Left ventricle myocardium inferior (tissue), 1 donor: ENCODE results near the gene TXN2. TPM values are rescaled to one million over a fixed set of nuclear protein-coding genes. Genes with fewer than 3 reads are reported as not detected.

Experiments used
- DNase-seq: peaks from one replicate; pipeline ENCODE4 v3.0.0-alpha.2; 2020
- H3K27ac ChIP-seq: fragments of 200-600 bp; replicated peaks from 2 replicates; pipeline ENCODE4 v1.8.0; 2021
- H3K27me3 ChIP-seq: fragments of 200-600 bp; 2 replicates; pipeline ENCODE4 v1.8.0; 2021; ENCODE audit warnings: low read depth
- H3K36me3 ChIP-seq: fragments of 200-600 bp; 2 replicates; pipeline ENCODE4 v1.8.0; 2021
- H3K4me1 ChIP-seq: fragments of 200-600 bp; 2 replicates; pipeline ENCODE4 v1.8.0; 2021
- H3K4me3 ChIP-seq: fragments of 200-600 bp; 2 replicates; pipeline ENCODE4 v1.8.0; 2021; ENCODE audit warnings: mild to moderate bottlenecking, moderate library complexity
- H3K9me3 ChIP-seq: fragments of 200-600 bp; replicated peaks from 2 replicates; pipeline ENCODE4 v1.8.0; 2021
- CTCF ChIP-seq: fragments of 200-600 bp; IDR thresholded peaks from 2 replicates; pipeline ENCODE4 v1.8.0; 2021; ENCODE audit warnings: antibody characterized with exemption, mild to moderate bottlenecking, borderline replicate concordance
- intact Hi-C: fragments of 100-400 bp; cut with micrococcal nuclease; formaldehyde crosslinking; loops from one replicate; pipeline ENCODE4 v1.11.0; 2022
- total RNA-seq: library from RNA; stranded (reverse); fragmentation: NEBNext Ultra II Directional; extraction: Animal tissue kit (Norgen Biotek cat#: 25700); gene quantifications from one replicate; pipeline ENCODE4 v1.2.1, GENCODE V29; 2021
- donor health status: DM: no; HTN: yes; CAD: no; lungs with severe emphysema.

TXN2 gene
- total RNA-seq, 1 donor from 2014 or later = 113 TPM

- Histone ChIP-seq H3K27ac (peak overlapping the region; percentile 82), H3K4me3 (peak overlapping the region; percentile 74), H3K36me3 (peaks cover 27% of the 10 kb centered on the region), H3K27me3 (no peaks in the 10 kb centered on the region), H3K4me1 (peaks cover 34% of the 10 kb centered on the region), H3K9me3 (no peaks in the 10 kb centered on the region)
- DNase-seq = no peak
- no peak for TF ChIP-seq CTCF
- intact Hi-C loops = no loop called here
These were observed 26.1 kb upstream of the TXN2 start for GRCh38 chr22:36507518-36508010.

- Histone ChIP-seq H3K4me3 (peak within 1 kb of the TSS; percentile 74), H3K9me3 (no peaks in the 10 kb centered on the region), H3K4me1 (peaks cover 34% of the 10 kb centered on the region), H3K27me3 (no peaks in the 10 kb centered on the region), H3K27ac (peak within 1 kb of the TSS; percentile 82), H3K36me3 (peaks cover 20% of the 10 kb centered on the region)
- intact Hi-C loops = no loop called here
- no peak for TF ChIP-seq CTCF
- DNase-seq = peak; percentile 90
These were observed 25.4 kb upstream of the TXN2 start, which contains the start of gene FOXRED2 for GRCh38 chr22:36506637-36507517. TSS of gene FOXRED2 (minus strand) at chr22:36507040. CDS start at chr22:36506422, 618 bp downstream.

- Histone ChIP-seq H3K4me3 (peak overlapping the region; percentile 74), H3K27ac (peak overlapping the region; percentile 82), H3K9me3 (no peaks in the 10 kb centered on the region), H3K27me3 (no peaks in the 10 kb centered on the region), H3K4me1 (peaks cover 34% of the 10 kb centered on the region), H3K36me3 (peaks cover 13% of the 10 kb centered on the region)
- no peak for TF ChIP-seq CTCF
- intact Hi-C loops = no loop called here
- no peak for DNase-seq
These were observed 24.7 kb upstream of the TXN2 start for GRCh38 chr22:36505998-36506635.

GRCh38 chr22:36497910-36498665, 16.6 kb upstream of the TXN2 start:
- no peak for DNase-seq
- TF ChIP-seq CTCF = no peak
- Histone ChIP-seq H3K36me3 (peaks cover 5% of the 10 kb centered on the region), H3K4me3 (no peak overlapping the region), H3K9me3 (no peaks in the 10 kb centered on the region), H3K4me1 (no peaks in the 10 kb centered on the region), H3K27me3 (no peaks in the 10 kb centered on the region), H3K27ac (no peak overlapping the region)
- intact Hi-C loops = no loop called here

- Histone ChIP-seq H3K4me1 (no peaks in the 10 kb centered on the region), H3K4me3 (no peak overlapping the region), H3K9me3 (no peaks in the 10 kb centered on the region), H3K27me3 (no peaks in the 10 kb centered on the region), H3K36me3 (peaks cover 20% of the 10 kb centered on the region), H3K27ac (no peak overlapping the region)
- TF ChIP-seq CTCF = no peak
- DNase-seq = peak; percentile 39
- intact Hi-C loops = no loop called here
These were observed 12.3 kb upstream of the TXN2 start for GRCh38 chr22:36493690-36494110.
